ENCODE measurements around the gene LBHD2. TPM values are rescaled to one million over a fixed set of nuclear protein-coding genes. Genes with fewer than 3 reads are reported as not detected.

Gene LBHD2
- total RNA-seq, 1 experiment from 2014 or later, result not detected

DNA sequence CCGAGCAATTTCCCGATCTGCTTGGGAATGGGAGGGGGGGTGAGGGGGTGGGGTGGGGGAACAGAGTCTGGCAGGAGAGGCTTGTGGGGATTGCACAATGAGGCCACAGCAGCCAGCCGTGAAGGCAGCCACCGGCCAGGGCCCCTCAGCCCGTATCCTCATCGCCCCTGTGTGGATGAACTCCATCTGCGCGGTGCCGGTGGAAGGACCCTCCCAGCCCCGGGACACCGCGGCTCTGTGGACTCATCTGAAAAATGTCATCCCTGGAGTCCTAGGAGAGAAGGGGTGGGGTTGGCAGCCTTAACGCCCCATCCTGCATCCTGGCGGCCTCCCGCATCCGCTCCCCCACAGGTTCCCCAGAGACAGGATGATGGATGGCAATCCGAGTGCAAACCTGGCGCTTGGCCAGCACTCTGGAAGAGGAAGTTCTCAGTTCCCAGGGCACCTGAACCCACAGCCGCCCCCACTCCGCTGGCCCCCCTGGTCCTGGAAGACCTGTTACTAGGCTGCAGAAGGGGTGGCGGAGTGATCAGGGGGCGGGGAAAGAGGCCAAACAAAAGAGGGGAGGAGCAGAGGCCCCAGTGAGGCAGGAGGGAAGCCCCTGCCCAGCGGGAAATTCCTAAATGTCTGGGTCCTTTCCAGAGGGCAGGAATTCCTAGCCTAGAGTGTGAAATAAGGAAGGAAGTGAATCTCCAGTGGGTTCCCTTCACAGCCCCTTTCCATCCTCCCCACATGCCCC is 38.0 kb downstream of the LBHD2 start:
- Histone ChIP-seq H3K27ac (ENCODE audit: low read depth, low read length) (peak overlapping the region; percentile 74), H3K9me2 (ENCODE audit: insufficient read depth) (no peaks in the 10 kb centered on the region), H2AFZ (ENCODE audit: low read depth, low read length, poor library complexity, severe bottlenecking) (no peak overlapping the region), H3K4me1 (ENCODE audit: control insufficient read depth in 1 of 2, insufficient read depth in 2 of 2, low read length in 2 of 2) (peaks cover 21 to 30% of the 10 kb centered on the region in 2 experiments), H3K27me3 (ENCODE audit: insufficient read depth, low read length) (no peaks in the 10 kb centered on the region), H3K9ac (ENCODE audit: low read length) (peak overlapping the region; percentile 83), H3K4me3 (replicated peaks in 1 of 2; ENCODE audit: low read depth in 1 of 2, low read length in 2 of 2) (peak overlapping the region in 1 of 2 experiments; percentile 80; a peak in 2 of 4 replicates), H3K9me3 (ENCODE audit: control insufficient read depth in 1 of 2, insufficient read depth in 1 of 2, low read depth in 1 of 2, low read length in 2 of 2) (no peaks in the 10 kb centered on the region), H4K20me1 (ENCODE audit: insufficient read depth) (no peaks in the 10 kb centered on the region), H3K36me3 (ENCODE audit: control insufficient read depth in 1 of 2, insufficient read depth in 2 of 2, low read length in 2 of 2) (no peaks in the 10 kb centered on the region), H3K79me2 (ENCODE audit: insufficient read depth, low read length) (peaks cover 10% of the 10 kb centered on the region; the same call in 1 of the 2 replicates), H3K4me2 (ENCODE audit: low read length) (peak overlapping the region; percentile 94)
- intact Hi-C loops (cut with micrococcal nuclease), result no loop called here
- CTCF ChIA-PET, result no interaction called here
- RAD21 ChIA-PET (ENCODE audit: low non-redundant PET in 1 of 2, low total read pairs in 2 of 2, uncharacterized antibody in 2 of 2, unreplicated experiment in 2 of 2), result no interaction called here
- ATAC-seq (no peak), DNase-seq (ENCODE audit: low read depth, low spot score) (no peak)
- BruUV-seq (replicated peaks), result no TSS peak
- no peak for TF ChIP-seq JUND (IDR thresholded peaks at IDR 0.05)
- no peak for TF ChIP-seq ZFX (IDR thresholded peaks at IDR 0.05)
- TF ChIP-seq, protein P1, sequence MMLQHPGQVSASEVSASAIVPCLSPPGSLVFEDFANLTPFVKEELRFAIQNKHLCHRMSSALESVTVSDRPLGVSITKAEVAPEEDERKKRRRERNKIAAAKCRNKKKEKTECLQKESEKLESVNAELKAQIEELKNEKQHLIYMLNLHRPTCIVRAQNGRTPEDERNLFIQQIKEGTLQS (IDR thresholded peaks at IDR 0.05), result no peak
- TF ChIP-seq ZNF274 (IDR thresholded peaks at IDR 0.05; ENCODE audit: low read depth, low read length), result no peak
- no peak for TF ChIP-seq EGR1 (IDR thresholded peaks at IDR 0.05; ENCODE audit: low read depth)
- TF ChIP-seq POLR2AphosphoS5 (IDR thresholded peaks at IDR 0.05; ENCODE audit: low read depth, low read length), result 0 out of 2 replicates have a peak, but pooled peaks have one; percentile 12
- no peak for TF ChIP-seq SP1 (IDR thresholded peaks at IDR 0.05; ENCODE audit: low read depth)
- POLR2A ChIA-PET, result no interaction called here

DNA sequence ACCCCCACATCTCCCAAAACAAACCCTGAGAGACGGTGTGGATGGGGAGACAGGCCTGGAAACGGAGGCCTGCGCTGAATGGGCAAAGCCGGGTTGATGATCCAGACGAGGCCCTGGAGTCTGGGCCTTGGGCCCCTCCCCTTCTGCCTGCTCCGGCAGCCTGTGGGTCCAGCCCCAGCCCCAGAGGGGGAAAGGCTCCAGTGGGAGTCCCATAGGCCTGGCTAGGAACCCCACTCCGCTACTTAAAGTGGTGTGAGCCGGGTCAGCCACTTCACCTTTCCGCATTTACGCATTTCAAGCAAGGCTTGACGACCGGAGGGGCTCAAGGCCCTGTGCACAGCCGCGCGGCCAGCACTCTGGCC is 38.6 kb downstream of the LBHD2 start:
- Histone ChIP-seq H3K27ac (ENCODE audit: low read depth, low read length) (peak overlapping the region; percentile 74), H3K79me2 (ENCODE audit: insufficient read depth, low read length) (peaks cover 10% of the 10 kb centered on the region; the same call in 1 of the 2 replicates), H2AFZ (ENCODE audit: low read depth, low read length, poor library complexity, severe bottlenecking) (peak overlapping the region; percentile 15), H4K20me1 (ENCODE audit: insufficient read depth) (no peaks in the 10 kb centered on the region), H3K27me3 (ENCODE audit: insufficient read depth, low read length) (no peaks in the 10 kb centered on the region), H3K36me3 (ENCODE audit: control insufficient read depth in 1 of 2, insufficient read depth in 2 of 2, low read length in 2 of 2) (no peaks in the 10 kb centered on the region), H3K4me1 (ENCODE audit: control insufficient read depth in 1 of 2, insufficient read depth in 2 of 2, low read length in 2 of 2) (peaks cover 21 to 33% of the 10 kb centered on the region in 2 experiments), H3K4me3 (replicated peaks in 1 of 2; ENCODE audit: low read depth in 1 of 2, low read length in 2 of 2) (peak overlapping the region; percentile 58 to 80), H3K9ac (ENCODE audit: low read length) (peak overlapping the region; percentile 83), H3K4me2 (ENCODE audit: low read length) (peak overlapping the region; percentile 94), H3K9me2 (ENCODE audit: insufficient read depth) (no peaks in the 10 kb centered on the region), H3K9me3 (ENCODE audit: control insufficient read depth in 1 of 2, insufficient read depth in 1 of 2, low read depth in 1 of 2, low read length in 2 of 2) (no peaks in the 10 kb centered on the region)
- RAD21 ChIA-PET (ENCODE audit: low non-redundant PET in 1 of 2, low total read pairs in 2 of 2, uncharacterized antibody in 2 of 2, unreplicated experiment in 2 of 2), result no interaction called here
- DNase-seq (ENCODE audit: low read depth, low spot score) (no peak), ATAC-seq (peak; percentile 21)
- intact Hi-C loops (cut with micrococcal nuclease), result no loop called here
- CTCF ChIA-PET, result interaction anchor here (1.3 kb wide), 1 partner anchor 18 kb away, joined by 3 read pairs; no protein-coding TSS in a partner anchor
- POLR2A ChIA-PET, result no interaction called here
- TF ChIP-seq, protein P2, sequence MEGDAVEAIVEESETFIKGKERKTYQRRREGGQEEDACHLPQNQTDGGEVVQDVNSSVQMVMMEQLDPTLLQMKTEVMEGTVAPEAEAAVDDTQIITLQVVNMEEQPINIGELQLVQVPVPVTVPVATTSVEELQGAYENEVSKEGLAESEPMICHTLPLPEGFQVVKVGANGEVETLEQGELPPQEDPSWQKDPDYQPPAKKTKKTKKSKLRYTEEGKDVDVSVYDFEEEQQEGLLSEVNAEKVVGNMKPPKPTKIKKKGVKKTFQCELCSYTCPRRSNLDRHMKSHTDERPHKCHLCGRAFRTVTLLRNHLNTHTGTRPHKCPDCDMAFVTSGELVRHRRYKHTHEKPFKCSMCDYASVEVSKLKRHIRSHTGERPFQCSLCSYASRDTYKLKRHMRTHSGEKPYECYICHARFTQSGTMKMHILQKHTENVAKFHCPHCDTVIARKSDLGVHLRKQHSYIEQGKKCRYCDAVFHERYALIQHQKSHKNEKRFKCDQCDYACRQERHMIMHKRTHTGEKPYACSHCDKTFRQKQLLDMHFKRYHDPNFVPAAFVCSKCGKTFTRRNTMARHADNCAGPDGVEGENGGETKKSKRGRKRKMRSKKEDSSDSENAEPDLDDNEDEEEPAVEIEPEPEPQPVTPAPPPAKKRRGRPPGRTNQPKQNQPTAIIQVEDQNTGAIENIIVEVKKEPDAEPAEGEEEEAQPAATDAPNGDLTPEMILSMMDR (IDR thresholded peaks at IDR 0.05 in 2 of 3, conservative IDR thresholded peaks at IDR 0.05 in 1 of 3; ENCODE audit: borderline replicate concordance in 1 of 3, insufficient read depth in 1 of 3, low read depth in 2 of 3, low read length in 2 of 3), result no peak
- TF ChIP-seq SIN3A (IDR thresholded peaks at IDR 0.05; ENCODE audit: low read depth), result no peak
- TF ChIP-seq, protein P3, sequence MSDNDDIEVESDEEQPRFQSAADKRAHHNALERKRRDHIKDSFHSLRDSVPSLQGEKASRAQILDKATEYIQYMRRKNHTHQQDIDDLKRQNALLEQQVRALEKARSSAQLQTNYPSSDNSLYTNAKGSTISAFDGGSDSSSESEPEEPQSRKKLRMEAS (IDR thresholded peaks at IDR 0.05), result no peak
- TF ChIP-seq FOSL1 (IDR thresholded peaks at IDR 0.05; ENCODE audit: low read depth), result no peak
- no peak for TF ChIP-seq JUND (IDR thresholded peaks at IDR 0.05)
- no peak for TF ChIP-seq ELF1 (IDR thresholded peaks at IDR 0.05; ENCODE audit: borderline replicate concordance, low read depth)
- BruUV-seq (replicated peaks), result no TSS peak
